B cell (primary cell): Measurements from ENCODE around the gene TSHZ1.

Experiments used
- CTCF ChIP-seq: fragments of 200-600 bp; IDR thresholded peaks from one replicate; pipeline ENCODE4 v1.8.0; 2022; ENCODE audit warnings: antibody characterized with exemption, mild to moderate bottlenecking
- EZH2 ChIP-seq: IDR thresholded peaks from 2 replicates; pipeline ENCODE4 v1.6.1; 2012; ENCODE audit warnings: borderline replicate concordance, low read depth, mild to moderate bottlenecking, moderate library complexity, low read length; ENCODE audit not compliant: insufficient read depth, poor library complexity, severe bottlenecking

GRCh38 chr18:75238100-75238499 lies 27.5 kb downstream of the TSHZ1 start:
- TF ChIP-seq CTCF (no peak), EZH2 (no peak)
